CD4-positive, alpha-beta T cell treated with Interferon gamma for 1 hour (primary cell): Measurements from ENCODE around the gene IGIP.

ENCODE experiments used
- DNase-seq: peaks from one replicate; pipeline ENCODE4 v3.0.0-alpha.2; 2020

Gene IGIP

DNA sequence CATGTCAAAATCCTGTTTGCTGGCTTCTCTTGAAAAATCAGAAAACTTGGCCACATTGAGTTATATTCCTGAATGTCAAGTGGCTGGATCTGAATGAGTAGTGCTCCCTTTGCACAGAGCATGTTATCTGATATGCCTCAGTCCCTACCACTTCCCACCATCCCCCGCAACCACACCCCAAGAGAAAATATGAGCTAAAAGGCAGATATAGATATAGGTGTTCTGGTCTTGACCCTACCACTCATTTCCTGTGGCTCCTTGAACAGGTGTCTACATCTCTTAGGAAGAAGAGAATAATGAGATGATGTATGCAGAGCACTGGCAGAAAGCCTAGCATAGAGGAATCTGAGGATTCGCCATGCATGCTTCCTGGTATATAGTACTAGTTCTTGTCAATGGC is 42.6 kb downstream of the IGIP start:
- DNase-seq: no peak

GRCh38 chr5:140169410-140169809 is 43.7 kb downstream of the IGIP start:
- no peak for DNase-seq

DNA sequence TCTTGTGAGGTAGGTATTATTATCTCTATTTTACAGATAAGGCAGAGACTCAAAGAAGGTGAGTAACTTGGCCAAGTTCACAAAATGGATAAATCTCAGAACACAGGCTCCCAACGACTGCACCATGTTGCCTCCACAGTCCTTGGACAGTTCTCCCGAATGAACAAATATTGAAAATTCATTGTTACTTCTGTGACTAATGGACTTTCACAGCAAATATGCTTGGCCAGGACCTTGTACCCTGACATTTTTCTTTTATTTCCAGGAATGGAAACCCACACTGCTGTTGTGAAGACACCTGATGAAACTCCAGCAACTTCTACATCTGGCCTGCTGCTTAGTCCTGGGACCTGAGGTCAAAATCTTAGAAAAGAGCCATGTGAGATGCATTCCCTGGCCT is 46.7 kb downstream of the IGIP start:
- DNase-seq: no peak

DNA sequence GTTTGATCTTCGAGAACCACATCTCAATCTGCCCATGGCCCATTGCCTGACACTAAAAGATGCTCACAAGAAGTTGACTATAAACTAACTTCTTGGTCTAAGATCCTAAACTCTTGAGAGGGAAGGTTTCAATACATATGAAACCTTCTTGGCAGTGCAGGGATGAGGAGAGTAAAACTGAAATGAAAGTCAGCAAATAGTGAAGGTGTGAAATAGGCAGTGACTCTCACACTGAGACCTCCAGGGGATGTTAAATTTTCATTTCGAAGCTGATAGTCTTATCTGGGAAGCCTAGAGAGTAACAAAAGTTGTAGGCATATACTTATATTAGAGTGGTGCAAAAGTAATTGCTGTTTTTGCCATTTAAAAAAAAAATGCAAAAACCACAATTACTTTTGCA is 48.3 kb downstream of the IGIP start:
- no peak for DNase-seq

DNA sequence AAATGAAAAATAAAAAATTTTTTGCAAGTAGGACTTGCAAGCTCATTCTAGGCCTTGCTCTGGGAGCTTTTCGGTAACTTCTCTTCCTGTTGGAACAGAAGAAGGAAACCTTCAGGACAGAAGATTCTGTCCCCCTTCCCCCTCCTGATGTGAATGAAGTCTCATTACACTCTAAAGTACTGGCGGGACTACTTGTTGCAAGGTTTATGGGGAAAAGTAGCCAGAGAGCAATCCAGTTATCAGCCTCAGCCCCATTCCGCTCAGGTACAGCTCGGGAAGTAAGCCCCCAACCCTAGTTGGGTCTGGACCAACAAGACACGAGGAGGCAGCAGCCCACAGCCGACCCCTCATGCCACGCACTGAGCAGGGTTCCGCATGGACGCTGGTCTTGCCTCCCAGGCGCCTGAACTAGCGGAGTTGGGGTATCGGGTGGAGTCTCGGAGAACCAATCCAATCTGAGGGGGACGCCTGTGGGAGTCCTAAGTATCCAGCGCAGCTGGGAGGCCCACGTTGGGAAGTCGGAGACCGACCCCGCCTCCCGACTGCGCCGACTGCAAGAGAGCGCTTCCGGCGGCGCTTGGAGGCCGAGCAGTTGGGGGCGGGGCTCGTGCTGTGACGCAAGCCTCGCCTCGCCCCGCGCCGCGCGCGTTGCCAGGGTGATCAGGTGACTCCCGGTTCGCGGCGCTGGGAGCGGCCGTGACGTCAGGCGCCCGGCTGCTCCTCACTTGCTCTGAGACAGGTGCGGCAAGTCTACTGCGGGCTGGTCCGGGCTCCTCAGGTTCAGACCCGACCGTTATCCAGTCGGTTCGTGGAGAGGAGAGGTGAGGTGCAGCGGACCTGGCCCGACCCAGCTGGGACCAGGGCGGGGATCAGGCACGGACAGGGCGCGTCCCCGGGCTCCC is 49.0 kb downstream of the IGIP start, which contains the start of gene CYSTM1:
CYSTM1 (plus strand) TSS at position 724 of the 902 bp plus-strand sequence. CDS start 19,278 bp downstream, outside the sequence.
- peak; percentile 97 for DNase-seq

GRCh38 chr5:140175367-140176030 is 49.8 kb downstream of the IGIP start:
- peak; percentile 68 for DNase-seq

- no peak for DNase-seq
Measured at GRCh38 chr5:140176031-140176387, 50.3 kb downstream of the IGIP start.

- DNase-seq: no peak
Measured at GRCh38 chr5:140178086-140178410, 52.3 kb downstream of the IGIP start.

- DNase-seq: no peak
Measured at GRCh38 chr5:140178482-140179116, 52.9 kb downstream of the IGIP start.
